GM23338 (cell line): Measurements from ENCODE around the gene COX7A2. TPM values are rescaled to one million over a fixed set of nuclear protein-coding genes. Genes with fewer than 3 reads are reported as not detected.
A peak's percentile ranks its signal among the peaks of the same experiment; 100 is the strongest.

Experiments used
- ATAC-seq: fragments of 200-7000 bp; cut with Tn5 transposase; 3 replicates; pipeline ENCODE4 v1.9.1; 2020
- DNase-seq: peaks from one replicate; pipeline ENCODE4 v3.0.0-alpha.2; 2015; ENCODE audit warnings: low spot score
- H2AFZ ChIP-seq: fragments of 200-600 bp; sonication (generic); 2 replicates; pipeline ENCODE4 v1.8.0; 2016; ENCODE audit warnings: antibody characterized with exemption, mild to moderate bottlenecking, moderate library complexity
- H3F3A ChIP-seq: fragments of 200-600 bp; sonication (generic); replicated peaks from 2 replicates; pipeline ENCODE4 v1.8.0; 2017; ENCODE audit warnings: antibody characterized with exemption, mixed run types, low read depth
- H3K27ac ChIP-seq: fragments of 200-600 bp; sonication (generic); 2 replicates; pipeline ENCODE4 v1.6.1; 2016; ENCODE audit warnings: low read depth
- H3K27me3 ChIP-seq: fragments of 200-600 bp; sonication (generic); 2 replicates; pipeline ENCODE4 v1.8.0; 2016; ENCODE audit warnings: mild to moderate bottlenecking, mixed run types, moderate library complexity; ENCODE audit not compliant: insufficient read depth
- H3K36me3 ChIP-seq: fragments of 200-600 bp; sonication (generic); 2 replicates; pipeline ENCODE4 v1.8.0; 2016; ENCODE audit warnings: mild to moderate bottlenecking; ENCODE audit not compliant: insufficient read depth
- H3K4me1 ChIP-seq: fragments of 200-600 bp; sonication (generic); 2 replicates; pipeline ENCODE4 v1.8.0; 2016; ENCODE audit warnings: mild to moderate bottlenecking, moderate library complexity; ENCODE audit not compliant: insufficient read depth
- H3K4me2 ChIP-seq: fragments of 200-600 bp; sonication (generic); 2 replicates; pipeline ENCODE4 v1.7.1; 2017; ENCODE audit warnings: mixed run types
- H3K4me3 ChIP-seq: fragments of 200-600 bp; sonication (generic); 2 replicates; pipeline ENCODE4 v1.6.1; 2016; ENCODE audit warnings: mixed run types
- H3K79me2 ChIP-seq: fragments of 200-600 bp; sonication (generic); replicated peaks from 2 replicates; pipeline ENCODE4 v1.8.0; 2017; ENCODE audit warnings: mild to moderate bottlenecking; ENCODE audit not compliant: insufficient read depth
- H3K9me2 ChIP-seq: fragments of 200-600 bp; sonication (generic); 2 replicates; pipeline ENCODE4 v1.8.0; 2017; ENCODE audit not compliant: insufficient read depth
- H4K20me1 ChIP-seq: fragments of 200-600 bp; sonication (generic); replicated peaks from 2 replicates; pipeline ENCODE4 v1.8.0; 2017; ENCODE audit warnings: mild to moderate bottlenecking; ENCODE audit not compliant: insufficient read depth
- H3K27ac Mint-ChIP-seq: 2 replicates; pipeline ENCODE4 v1.8.0; 2020; ENCODE audit warnings: inconsistent platforms, mild to moderate bottlenecking, moderate library complexity, mixed read lengths
- H3K27me3 Mint-ChIP-seq: 3 replicates; pipeline ENCODE4 v1.8.0; 2022; ENCODE audit warnings: low read depth, mild to moderate bottlenecking, moderate library complexity, mixed read lengths, inconsistent platforms; ENCODE audit not compliant: insufficient read depth, poor library complexity
- H3K36me3 Mint-ChIP-seq: 3 replicates; pipeline ENCODE4 v1.8.0; 2021; ENCODE audit warnings: low read depth, mild to moderate bottlenecking, inconsistent platforms, moderate library complexity, mixed read lengths
- H3K4me1 Mint-ChIP-seq: 3 replicates; pipeline ENCODE4 v1.8.0; 2020; ENCODE audit warnings: mild to moderate bottlenecking, inconsistent platforms, mixed read lengths
- H3K4me3 Mint-ChIP-seq: 3 replicates; pipeline ENCODE4 v1.8.0; 2021; ENCODE audit warnings: moderate library complexity, mild to moderate bottlenecking, inconsistent platforms, mixed read lengths
- H3K9me3 Mint-ChIP-seq: 3 replicates; pipeline ENCODE4 v1.8.0; 2020; ENCODE audit warnings: moderate library complexity, mild to moderate bottlenecking, inconsistent platforms, mixed read lengths
- CREB1 ChIP-seq: fragments of 250-450 bp; sonication (Bioruptor Pico); IDR thresholded peaks from 2 replicates; pipeline ENCODE4 v1.5.0; 2020; ENCODE audit warnings: low read depth, mild to moderate bottlenecking, moderate library complexity
- ETS1 ChIP-seq: IDR thresholded peaks from 2 replicates; pipeline ENCODE4 v1.6.1; 2016; ENCODE audit warnings: antibody characterized with exemption
- EZH2 ChIP-seq: fragments of 200-600 bp; sonication (generic); IDR thresholded peaks from one replicate; pipeline ENCODE4 v1.8.0; 2017; ENCODE audit warnings: antibody characterized with exemption, mild to moderate bottlenecking, low read depth; ENCODE audit not compliant: unreplicated experiment
- EZH2phosphoT487 ChIP-seq: fragments of 200-600 bp; sonication (generic); IDR thresholded peaks from one replicate; pipeline ENCODE4 v1.8.1; 2018; ENCODE audit warnings: antibody characterized with exemption; ENCODE audit not compliant: unreplicated experiment
- JUNB ChIP-seq: IDR thresholded peaks from one replicate; pipeline ENCODE4 v1.6.1; 2016; ENCODE audit warnings: antibody characterized with exemption; ENCODE audit not compliant: unreplicated experiment
- NANOG ChIP-seq: IDR thresholded peaks from 2 replicates; pipeline ENCODE4 v1.6.1; 2016; ENCODE audit warnings: antibody characterized with exemption, borderline replicate concordance
- POLR2AphosphoS5 ChIP-seq: IDR thresholded peaks from 2 replicates; pipeline ENCODE4 v1.6.1; 2016; ENCODE audit warnings: antibody characterized with exemption, low read depth
- STAT1 ChIP-seq: IDR thresholded peaks from one replicate; pipeline ENCODE4 v1.6.1; 2016; ENCODE audit warnings: antibody characterized with exemption; ENCODE audit not compliant: unreplicated experiment
- ZNF114 ChIP-seq: fragments of 250-450 bp; sonication (Bioruptor Pico); IDR thresholded peaks from 2 replicates; pipeline ENCODE4 v1.5.0; 2020; ENCODE audit warnings: mild to moderate bottlenecking, moderate library complexity
- ZNF331 ChIP-seq: fragments of 250-450 bp; sonication (Bioruptor Pico); IDR thresholded peaks from 2 replicates; pipeline ENCODE4 v1.5.0; 2020; ENCODE audit warnings: low read depth, mild to moderate bottlenecking, moderate library complexity
- polyA plus RNA-seq: library from polyadenylated mRNA; unstranded; fragments of >200 nt; fragmentation: Nextera tagmentation; extraction: Ambion mirVana; gene quantifications from 2 replicates; pipeline ENCODE4 v1.2.1, GENCODE V29; 2016
- total RNA-seq: library from RNA; depleted of rRNA; stranded (reverse); fragments of >200 nt; shearing (Covaris generic); gene quantifications from 2 replicates; pipeline ENCODE4 v1.2.3, GENCODE V29; 2014
- TF ChIP-seq, protein P1 (sequence below): fragments of 250-450 bp; sonication (Bioruptor Pico); IDR thresholded peaks from 2 replicates; pipeline ENCODE4 v1.5.0; 2020; ENCODE audit warnings: mild to moderate bottlenecking, moderate library complexity

COX7A2 gene
- total and polyA plus RNA-seq, 2 experiments from 2014 or later: 93.7 to 963 TPM

GRCh38 chr6:75235271-75235670, 8.3 kb downstream of the COX7A2 start:
- no peak overlapping the region; the same call in 2 of the 3 replicates for H3K4me3 Mint-ChIP-seq
- peaks cover 31% of the 10 kb centered on the region for H3K36me3 Mint-ChIP-seq
- H3K27ac ChIP-seq: 0 out of 2 replicates have a peak overlapping the region, but pooled peaks have one; percentile 51
- no peak overlapping the region for H2AFZ ChIP-seq
- H4K20me1 ChIP-seq: no peaks in the 10 kb centered on the region; the same call in none of the 2 replicates
- H3K4me1 Mint-ChIP-seq: peaks cover 43% of the 10 kb centered on the region
- H3K36me3 ChIP-seq: peaks cover 14% of the 10 kb centered on the region; the same call in 1 of the 2 replicates
- peak overlapping the region; percentile 25; the same call in 1 of the 2 replicates for H3K27ac Mint-ChIP-seq
- no peaks in the 10 kb centered on the region for H3K9me3 Mint-ChIP-seq
- H3F3A ChIP-seq: no peaks in the 10 kb centered on the region; the same call in 1 of the 2 replicates
- DNase-seq (peak; percentile 33), ATAC-seq (no peak)
- peak; percentile 23; the same call in 1 of the 2 replicates for TF ChIP-seq POLR2AphosphoS5
- no peak for TF ChIP-seq CREB1
- no peak for TF ChIP-seq JUNB
- no peak for TF ChIP-seq ETS1
- TF ChIP-seq STAT1: no peak
- peaks cover 4% of the 10 kb centered on the region for H3K27me3 Mint-ChIP-seq
- peaks cover 23% of the 10 kb centered on the region for H3K4me1 ChIP-seq
- H3K9me2 ChIP-seq: no peaks in the 10 kb centered on the region
- no peak overlapping the region for H3K4me2 ChIP-seq
- no peaks in the 10 kb centered on the region for H3K27me3 ChIP-seq
- no peak overlapping the region for H3K4me3 ChIP-seq
- H3K79me2 ChIP-seq: peaks cover 4% of the 10 kb centered on the region

- Mint-ChIP-seq H3K27ac (no peak overlapping the region), H3K4me1 (peaks cover 43% of the 10 kb centered on the region), H3K9me3 (no peaks in the 10 kb centered on the region), H3K36me3 (peaks cover 22% of the 10 kb centered on the region), H3K4me3 (no peak overlapping the region), H3K27me3 (peaks cover 4% of the 10 kb centered on the region)
- H3K4me2 ChIP-seq: no peak overlapping the region
- no peaks in the 10 kb centered on the region for H3K27me3 ChIP-seq
- H3K36me3 ChIP-seq: peaks cover 4% of the 10 kb centered on the region; the same call in 1 of the 2 replicates
- no peak overlapping the region for H2AFZ ChIP-seq
- H3K4me3 ChIP-seq: no peak overlapping the region
- no peaks in the 10 kb centered on the region for H3K9me2 ChIP-seq
- H3K27ac ChIP-seq: no peak overlapping the region
- ATAC-seq (no peak), DNase-seq (no peak)
- no peaks in the 10 kb centered on the region; the same call in 1 of the 2 replicates for H4K20me1 ChIP-seq
- no peaks in the 10 kb centered on the region; the same call in 1 of the 2 replicates for H3K79me2 ChIP-seq
- peaks cover 23% of the 10 kb centered on the region for H3K4me1 ChIP-seq
- H3F3A ChIP-seq: no peaks in the 10 kb centered on the region; the same call in 1 of the 2 replicates
- TF ChIP-seq JUNB: no peak
- TF ChIP-seq NANOG: no peak
- TF ChIP-seq ZNF331 (CRISPR knock-in tag): no peak
- no peak for TF ChIP-seq CREB1
- TF ChIP-seq ETS1: no peak
- TF ChIP-seq, protein P1, sequence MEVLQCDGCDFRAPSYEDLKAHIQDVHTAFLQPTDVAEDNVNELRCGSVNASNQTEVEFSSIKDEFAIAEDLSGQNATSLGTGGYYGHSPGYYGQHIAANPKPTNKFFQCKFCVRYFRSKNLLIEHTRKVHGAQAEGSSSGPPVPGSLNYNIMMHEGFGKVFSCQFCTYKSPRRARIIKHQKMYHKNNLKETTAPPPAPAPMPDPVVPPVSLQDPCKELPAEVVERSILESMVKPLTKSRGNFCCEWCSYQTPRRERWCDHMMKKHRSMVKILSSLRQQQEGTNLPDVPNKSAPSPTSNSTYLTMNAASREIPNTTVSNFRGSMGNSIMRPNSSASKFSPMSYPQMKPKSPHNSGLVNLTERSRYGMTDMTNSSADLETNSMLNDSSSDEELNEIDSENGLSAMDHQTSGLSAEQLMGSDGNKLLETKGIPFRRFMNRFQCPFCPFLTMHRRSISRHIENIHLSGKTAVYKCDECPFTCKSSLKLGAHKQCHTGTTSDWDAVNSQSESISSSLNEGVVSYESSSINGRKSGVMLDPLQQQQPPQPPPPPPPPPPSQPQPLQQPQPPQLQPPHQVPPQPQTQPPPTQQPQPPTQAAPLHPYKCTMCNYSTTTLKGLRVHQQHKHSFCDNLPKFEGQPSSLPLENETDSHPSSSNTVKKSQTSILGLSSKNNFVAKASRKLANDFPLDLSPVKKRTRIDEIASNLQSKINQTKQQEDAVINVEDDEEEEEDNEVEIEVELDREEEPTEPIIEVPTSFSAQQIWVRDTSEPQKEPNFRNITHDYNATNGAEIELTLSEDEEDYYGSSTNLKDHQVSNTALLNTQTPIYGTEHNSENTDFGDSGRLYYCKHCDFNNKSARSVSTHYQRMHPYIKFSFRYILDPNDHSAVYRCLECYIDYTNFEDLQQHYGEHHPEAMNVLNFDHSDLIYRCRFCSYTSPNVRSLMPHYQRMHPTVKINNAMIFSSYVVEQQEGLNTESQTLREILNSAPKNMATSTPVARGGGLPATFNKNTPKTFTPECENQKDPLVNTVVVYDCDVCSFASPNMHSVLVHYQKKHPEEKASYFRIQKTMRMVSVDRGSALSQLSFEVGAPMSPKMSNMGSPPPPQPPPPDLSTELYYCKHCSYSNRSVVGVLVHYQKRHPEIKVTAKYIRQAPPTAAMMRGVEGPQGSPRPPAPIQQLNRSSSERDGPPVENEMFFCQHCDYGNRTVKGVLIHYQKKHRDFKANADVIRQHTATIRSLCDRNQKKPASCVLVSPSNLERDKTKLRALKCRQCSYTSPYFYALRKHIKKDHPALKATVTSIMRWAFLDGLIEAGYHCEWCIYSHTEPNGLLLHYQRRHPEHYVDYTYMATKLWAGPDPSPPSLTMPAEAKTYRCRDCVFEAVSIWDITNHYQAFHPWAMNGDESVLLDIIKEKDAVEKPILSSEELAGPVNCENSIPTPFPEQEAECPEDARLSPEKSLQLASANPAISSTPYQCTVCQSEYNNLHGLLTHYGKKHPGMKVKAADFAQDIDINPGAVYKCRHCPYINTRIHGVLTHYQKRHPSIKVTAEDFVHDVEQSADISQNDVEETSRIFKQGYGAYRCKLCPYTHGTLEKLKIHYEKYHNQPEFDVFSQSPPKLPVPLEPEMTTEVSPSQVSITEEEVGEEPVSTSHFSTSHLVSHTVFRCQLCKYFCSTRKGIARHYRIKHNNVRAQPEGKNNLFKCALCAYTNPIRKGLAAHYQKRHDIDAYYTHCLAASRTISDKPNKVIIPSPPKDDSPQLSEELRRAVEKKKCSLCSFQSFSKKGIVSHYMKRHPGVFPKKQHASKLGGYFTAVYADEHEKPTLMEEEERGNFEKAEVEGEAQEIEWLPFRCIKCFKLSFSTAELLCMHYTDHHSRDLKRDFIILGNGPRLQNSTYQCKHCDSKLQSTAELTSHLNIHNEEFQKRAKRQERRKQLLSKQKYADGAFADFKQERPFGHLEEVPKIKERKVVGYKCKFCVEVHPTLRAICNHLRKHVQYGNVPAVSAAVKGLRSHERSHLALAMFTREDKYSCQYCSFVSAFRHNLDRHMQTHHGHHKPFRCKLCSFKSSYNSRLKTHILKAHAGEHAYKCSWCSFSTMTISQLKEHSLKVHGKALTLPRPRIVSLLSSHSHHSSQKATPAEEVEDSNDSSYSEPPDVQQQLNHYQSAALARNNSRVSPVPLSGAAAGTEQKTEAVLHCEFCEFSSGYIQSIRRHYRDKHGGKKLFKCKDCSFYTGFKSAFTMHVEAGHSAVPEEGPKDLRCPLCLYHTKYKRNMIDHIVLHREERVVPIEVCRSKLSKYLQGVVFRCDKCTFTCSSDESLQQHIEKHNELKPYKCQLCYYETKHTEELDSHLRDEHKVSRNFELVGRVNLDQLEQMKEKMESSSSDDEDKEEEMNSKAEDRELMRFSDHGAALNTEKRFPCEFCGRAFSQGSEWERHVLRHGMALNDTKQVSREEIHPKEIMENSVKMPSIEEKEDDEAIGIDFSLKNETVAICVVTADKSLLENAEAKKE (CRISPR knock-in tag): no peak
- no peak for TF ChIP-seq POLR2AphosphoS5
- no peak for TF ChIP-seq STAT1
- TF ChIP-seq ZNF114 (CRISPR knock-in tag): no peak
- no peak for TF ChIP-seq EZH2
- no peak for TF ChIP-seq EZH2phosphoT487
Measured at GRCh38 chr6:75234126-75234865, 9.3 kb downstream of the COX7A2 start.
